ENCODE results near the gene KRAS. TPM values are rescaled to one million over a fixed set of nuclear protein-coding genes. Genes with fewer than 3 reads are reported as not detected.

Gene KRAS
- total and polyA plus RNA-seq, 5 donors = 5.1 to 18.4 (median 14.5) TPM

- 79% methylated on average over 2 of the region's 2 CpGs for WGBS
- no peak overlapping the region for H3K4me3 ChIP-seq (ENCODE audit: low read length)
- intact Hi-C loops (cut with DNase I) = no loop called here
- no peaks in the 10 kb centered on the region for H3K27me3 ChIP-seq (ENCODE audit: control insufficient read depth, insufficient read depth)
- ATAC-seq (no peak), DNase-seq (no peak)
- H3K9me3 ChIP-seq (ENCODE audit: control insufficient read depth, low read length) = no peaks in the 10 kb centered on the region
- H3K4me1 ChIP-seq (ENCODE audit: control insufficient read depth, insufficient read depth, low read length) = no peaks in the 10 kb centered on the region
- H3K27ac ChIP-seq (ENCODE audit: low read length) = no peak overlapping the region
Measured at GRCh38 chr12:25155022-25155576, 95.6 kb downstream of the KRAS start.

Other genes starting within 250 kb of the KRAS start
- gene DNAI7, start 55.8 kb downstream of the KRAS start, total RNA-seq = 1 to 10 TPM in 3 of 4 donors, under 1 TPM in 1; 0.83 to 2.2 (median 1.7) TPM
- 0.32 TPM for gene DNAI7, start 55.8 kb downstream of the KRAS start, polyA plus RNA-seq
- 10 to 100 TPM; 48.5 to 58.1 (median 54.2) TPM for gene ETFRF1, start 55.7 kb downstream of the KRAS start, total RNA-seq
- gene ETFRF1, start 55.7 kb downstream of the KRAS start, polyA plus RNA-seq = 76.0 TPM

All from right cardiac atrium (tissue), 5 donors.